GM12878 (cell line): ENCODE results near the gene FAM222B. TPM values are rescaled to one million over a fixed set of nuclear protein-coding genes. Genes with fewer than 3 reads are reported as not detected.

Source experiments
- ATAC-seq: fragments of 200-7000 bp; cut with Tn5 transposase; 3 replicates; pipeline ENCODE4 v1.9.1; 2020; ENCODE audit warnings: mild to moderate bottlenecking, moderate library complexity
- BruUV-seq: library from RNA; stranded (reverse); fragments of 400-500 nt; replicated peaks from 2 replicates; lab custom pipeline; 2021; lab: Mats Ljungman, UMichigan
- CTCF ChIA-PET: fragments of 300-600 bp; sonication (Branson Sonifier 250); formaldehyde crosslinking; extraction: SDS; loops from one replicate; lab custom pipeline; 2021; ENCODE audit warnings: inconsistent platforms; lab: Yijun Ruan, JAX
- POLR2A ChIA-PET: fragments of 350-600 bp; formaldehyde crosslinking; extraction: SDS; loops from one replicate; lab custom pipeline; 2021; ENCODE audit warnings: inconsistent platforms; lab: Charles Lee
- RAD21 ChIA-PET: fragments of 300-600 bp; sonication (Branson Sonifier 250); formaldehyde crosslinking; loops from one replicate; lab custom pipeline; 2023; ENCODE audit warnings: antibody characterized with exemption; ENCODE audit not compliant: unreplicated experiment; lab: Charles Lee
- SMC1A ChIA-PET: fragments of 300-600 bp; sonication (Branson Sonifier 250); formaldehyde crosslinking; loops from one replicate; lab custom pipeline; 2023; ENCODE audit not compliant: unreplicated experiment, uncharacterized antibody; lab: Charles Lee
- DNase-seq: peaks from one replicate; pipeline ENCODE4 v3.0.0-alpha.2; 2011; ENCODE audit warnings: low read depth, low spot score
- FAIRE-seq: peaks from 3 replicates; lab custom pipeline; 2011; peaks lifted over from hg19 to GRCh38; lab: Jason Lieb, UNC
- H2AFZ ChIP-seq: 2 replicates; pipeline ENCODE4 v1.6.0; 2011; ENCODE audit warnings: low read depth, low read length, control low read depth; ENCODE audit not compliant: control insufficient read depth
- H3K27ac ChIP-seq: 2 replicates; pipeline ENCODE4 v1.5.1; 2011; ENCODE audit warnings: control low read depth; ENCODE audit not compliant: control insufficient read depth, insufficient read depth
- H3K27me3 ChIP-seq, 2 experiments: replicated peaks in 1 of 2; 2 replicates each; pipeline versions ENCODE4 v1.6.0 to v1.6.1; 2011; ENCODE audit warnings: low read length in 1 of 2; ENCODE audit not compliant: control insufficient read depth in 2 of 2, insufficient read depth in 2 of 2
- H3K36me3 ChIP-seq, 2 experiments: 2 replicates each; pipeline ENCODE4 v1.5.1; 2011; ENCODE audit warnings: low read length in 1 of 2; ENCODE audit not compliant: control insufficient read depth in 2 of 2, insufficient read depth in 2 of 2
- H3K4me1 ChIP-seq: 2 replicates; pipeline ENCODE4 v1.6.1; 2011; ENCODE audit warnings: mild to moderate bottlenecking, low read length, moderate library complexity, mixed read lengths; ENCODE audit not compliant: control insufficient read depth, insufficient read depth
- H3K4me2 ChIP-seq: 2 replicates; pipeline ENCODE4 v1.6.0; 2011; ENCODE audit warnings: control low read depth; ENCODE audit not compliant: control insufficient read depth, insufficient read depth
- H3K4me3 ChIP-seq: fragments of 200-600 bp; sonication (generic); 2 replicates; pipeline ENCODE4 v1.5.1; 2016
- H3K79me2 ChIP-seq: 2 replicates; pipeline ENCODE4 v1.6.0; 2011; ENCODE audit warnings: low read length; ENCODE audit not compliant: control insufficient read depth, insufficient read depth
- H3K9ac ChIP-seq: 2 replicates; pipeline ENCODE4 v1.8.0; 2011; ENCODE audit warnings: low read length, control low read depth, mixed read lengths; ENCODE audit not compliant: control insufficient read depth, insufficient read depth
- H3K9me3 ChIP-seq: replicated peaks from 3 replicates; pipeline ENCODE4 v1.5.1; 2011; ENCODE audit warnings: mild to moderate bottlenecking, low read length; ENCODE audit not compliant: control insufficient read depth, insufficient read depth
- H4K20me1 ChIP-seq: 2 replicates; pipeline ENCODE4 v1.6.0; 2011; ENCODE audit not compliant: control insufficient read depth, insufficient read depth
- CEBPB ChIP-seq, 2 experiments: fragments of 150-350 bp in 1 of 2; IDR thresholded peaks; 2 replicates each; pipeline ENCODE4 v1.6.1; 2012 to 2014; ENCODE audit warnings: low read depth in 2 of 2, low read length in 2 of 2, borderline replicate concordance in 1 of 2, inconsistent platforms in 1 of 2
- CHD4 ChIP-seq: fragments of 200-600 bp; sonication (generic); IDR thresholded peaks from 2 replicates; pipeline ENCODE4 v1.6.1; 2016; ENCODE audit warnings: mild to moderate bottlenecking
- IKZF2 ChIP-seq, 2 experiments: fragments of 450-650 bp; IDR thresholded peaks; 2 replicates each; pipeline ENCODE4 v1.6.1; 2017; ENCODE audit warnings: mild to moderate bottlenecking in 2 of 2, moderate library complexity in 2 of 2
- MEF2A ChIP-seq: IDR thresholded peaks from 2 replicates; pipeline ENCODE4 v1.6.1; 2011; ENCODE audit warnings: low read depth, mild to moderate bottlenecking, low read length, moderate library complexity; ENCODE audit not compliant: insufficient read depth
- SREBF1 ChIP-seq: IDR thresholded peaks from 2 replicates; pipeline ENCODE4 v1.6.1; 2012; ENCODE audit warnings: mild to moderate bottlenecking, low read length
- WGBS: methylation state at CpG from one replicate; pipeline ENCODE4 v1.1.6; 2016; ENCODE audit warnings: low lambda C conversion rate; ENCODE audit not compliant: insufficient replicate concordance, insufficient coverage; ENCODE audit errors: missing lambda C conversion rate; 5-methylcytosine and 5-hydroxymethylcytosine counted together
- in situ Hi-C: fragments of 300-500 bp; cut with MboI; formaldehyde crosslinking; loops from 9 replicates; pipeline ENCODE4 v1.14.3; 2018; ENCODE audit warnings: mixed read lengths
- intact Hi-C: fragments of 100-400 bp; cut with micrococcal nuclease; formaldehyde crosslinking; loops from one replicate; pipeline ENCODE4 v1.14.2; 2022; ENCODE audit not compliant: unreplicated experiment
- polyA plus RNA-seq, 11 experiments: library from polyadenylated mRNA; depleted of rRNA in 4 of 11; unstranded in 6 of 11; stranded (reverse) in 5 of 11; fragments of >200 nt; fragmentation: Nextera tagmentation in 4 of 11; fragmentation: Illumina TruSeq in 1 of 11; extraction: Ambion mirVana in 4 of 11; extraction: Trizol in 1 of 11; gene quantifications; 1 replicate in 1 of 11; 2 replicates in 10 of 11; pipeline versions ENCODE4 v1.2.1 to v1.2.3, GENCODE V29; 2011 to 2016; ENCODE audit warnings: inconsistent platforms in 2 of 11, missing spikeins in 2 of 11, low read depth in 1 of 11
- total RNA-seq, 4 experiments: library from RNA; depleted of rRNA in 3 of 4; stranded (reverse); fragments of >200 nt in 3 of 4; fragmentation: Illumina TruSeq in 1 of 4; extraction: Trizol in 1 of 4; gene quantifications; 2 replicates each; pipeline versions ENCODE4 v1.2.1 to v1.2.3, GENCODE V29; 2013 to 2021
- TF ChIP-seq, protein P1 (sequence below): fragments of 450-650 bp; IDR thresholded peaks from 2 replicates; pipeline ENCODE4 v1.6.1; 2018; ENCODE audit warnings: mild to moderate bottlenecking, low read depth, moderate library complexity; ENCODE audit not compliant: partially characterized antibody
- TF ChIP-seq, protein P2 (sequence below): IDR thresholded peaks from 2 replicates; pipeline ENCODE4 v1.6.1; 2011; ENCODE audit warnings: mild to moderate bottlenecking, low read depth, low read length, moderate library complexity; ENCODE audit not compliant: insufficient replicate concordance
- TF ChIP-seq, protein P3 (sequence below): IDR thresholded peaks from 2 replicates; pipeline ENCODE4 v1.6.1; 2011; ENCODE audit warnings: low read depth, low read length, improper control_type of control experiment, borderline replicate concordance
- TF ChIP-seq, protein P4 (sequence below): fragments of 450-650 bp; IDR thresholded peaks from 2 replicates; pipeline ENCODE4 v1.6.1; 2017; ENCODE audit warnings: mild to moderate bottlenecking, moderate library complexity
- TF ChIP-seq, protein P5 (sequence below): fragments of 450-650 bp; IDR thresholded peaks from 2 replicates; pipeline ENCODE4 v1.6.1; 2016; ENCODE audit warnings: mild to moderate bottlenecking

Gene FAM222B
- total and polyA plus RNA-seq, 10 of the 15 experiments (the other 5 are each of a cell fraction or from before 2014, with no cell fraction given) = 2.8 to 18.3 (median 6.4) TPM

DNA sequence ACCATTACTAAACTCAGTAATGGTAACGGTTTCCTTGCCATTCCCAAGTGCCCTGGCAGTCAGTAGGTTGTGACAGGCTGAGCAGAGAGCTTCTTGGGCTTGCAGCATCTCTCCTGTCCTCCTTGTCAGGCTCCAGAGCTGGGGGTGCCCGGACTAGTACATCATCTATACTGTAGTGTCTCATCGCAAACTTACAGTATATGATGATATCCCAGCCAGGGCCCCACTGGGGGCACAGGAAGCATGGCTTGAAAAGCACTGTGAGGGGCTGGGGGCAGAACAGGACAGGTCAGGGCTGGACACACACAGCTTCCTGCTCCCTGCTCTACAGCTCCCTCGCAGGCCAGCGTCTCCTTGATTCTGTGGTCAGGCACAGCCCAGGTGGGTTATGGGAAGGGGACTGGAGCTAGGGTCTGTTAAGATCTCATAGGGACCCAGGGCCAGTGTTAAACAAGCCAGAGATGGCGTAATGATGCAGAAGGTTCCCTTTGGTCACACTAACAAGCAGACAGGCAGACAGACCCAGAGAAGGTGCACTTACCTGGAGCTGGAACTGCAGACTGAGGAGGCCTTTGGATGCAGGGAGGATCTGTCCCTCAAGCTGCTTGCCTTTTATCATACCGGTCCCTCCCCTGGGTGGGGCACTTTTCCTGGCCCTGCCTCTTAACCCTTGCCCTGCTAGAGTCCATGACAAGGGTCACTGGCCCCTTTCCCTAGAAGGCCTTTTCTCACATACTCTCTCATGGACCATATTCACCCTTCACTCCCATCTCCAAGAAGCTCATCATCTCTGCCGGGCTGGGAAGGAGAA lies 19.0 kb upstream of the FAM222B start:
- ATAC-seq (no peak), FAIRE-seq (no peak), DNase-seq (no peak)
- Histone ChIP-seq H3K4me2 (no peak overlapping the region), H3K79me2 (no peaks in the 10 kb centered on the region), H2AFZ (no peak overlapping the region), H3K27ac (no peak overlapping the region), H3K27me3 (no peaks in the 10 kb centered on the region), H3K9ac (no peak overlapping the region), H3K9me3 (no peaks in the 10 kb centered on the region), H3K36me3 (peaks cover 10 to 16% of the 10 kb centered on the region in 2 experiments; a peak in 3 of 4 replicates), H3K4me3 (no peak overlapping the region), H4K20me1 (no peaks in the 10 kb centered on the region), H3K4me1 (peaks cover 14% of the 10 kb centered on the region)
- RAD21 ChIA-PET = interaction anchor here (0.6 to 1.1 kb wide), 2 partner anchors 31 to 107 kb away, joined by 4 read pairs; no protein-coding TSS in a partner anchor
- intact Hi-C loops = no loop called here
- in situ Hi-C loops = no loop called here
- POLR2A ChIA-PET = interaction anchor here (0.5 to 1.2 kb wide), 3 partner anchors 37 to 53 kb away, joined by 5 to 7 read pairs (median 6); no protein-coding TSS in a partner anchor
- CTCF ChIA-PET = interaction anchor here (0.7 to 0.8 kb wide), 2 partner anchors 34 to 39 kb away, joined by 3 read pairs; no protein-coding TSS in a partner anchor
- SMC1A ChIA-PET = interaction anchor here (0.7 to 1.7 kb wide), 3 partner anchors 10 to 98 kb away, joined by 3 to 5 read pairs (median 4); no protein-coding TSS in a partner anchor
- 77% methylated on average over 8 of the region's 8 CpGs for WGBS
- BruUV-seq = no TSS peak
- no peak for TF ChIP-seq SREBF1
- TF ChIP-seq, protein P1, sequence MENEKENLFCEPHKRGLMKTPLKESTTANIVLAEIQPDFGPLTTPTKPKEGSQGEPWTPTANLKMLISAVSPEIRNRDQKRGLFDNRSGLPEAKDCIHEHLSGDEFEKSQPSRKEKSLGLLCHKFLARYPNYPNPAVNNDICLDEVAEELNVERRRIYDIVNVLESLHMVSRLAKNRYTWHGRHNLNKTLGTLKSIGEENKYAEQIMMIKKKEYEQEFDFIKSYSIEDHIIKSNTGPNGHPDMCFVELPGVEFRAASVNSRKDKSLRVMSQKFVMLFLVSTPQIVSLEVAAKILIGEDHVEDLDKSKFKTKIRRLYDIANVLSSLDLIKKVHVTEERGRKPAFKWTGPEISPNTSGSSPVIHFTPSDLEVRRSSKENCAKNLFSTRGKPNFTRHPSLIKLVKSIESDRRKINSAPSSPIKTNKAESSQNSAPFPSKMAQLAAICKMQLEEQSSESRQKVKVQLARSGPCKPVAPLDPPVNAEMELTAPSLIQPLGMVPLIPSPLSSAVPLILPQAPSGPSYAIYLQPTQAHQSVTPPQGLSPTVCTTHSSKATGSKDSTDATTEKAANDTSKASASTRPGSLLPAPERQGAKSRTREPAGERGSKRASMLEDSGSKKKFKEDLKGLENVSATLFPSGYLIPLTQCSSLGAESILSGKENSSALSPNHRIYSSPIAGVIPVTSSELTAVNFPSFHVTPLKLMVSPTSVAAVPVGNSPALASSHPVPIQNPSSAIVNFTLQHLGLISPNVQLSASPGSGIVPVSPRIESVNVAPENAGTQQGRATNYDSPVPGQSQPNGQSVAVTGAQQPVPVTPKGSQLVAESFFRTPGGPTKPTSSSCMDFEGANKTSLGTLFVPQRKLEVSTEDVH = no peak
- TF ChIP-seq, protein P2, sequence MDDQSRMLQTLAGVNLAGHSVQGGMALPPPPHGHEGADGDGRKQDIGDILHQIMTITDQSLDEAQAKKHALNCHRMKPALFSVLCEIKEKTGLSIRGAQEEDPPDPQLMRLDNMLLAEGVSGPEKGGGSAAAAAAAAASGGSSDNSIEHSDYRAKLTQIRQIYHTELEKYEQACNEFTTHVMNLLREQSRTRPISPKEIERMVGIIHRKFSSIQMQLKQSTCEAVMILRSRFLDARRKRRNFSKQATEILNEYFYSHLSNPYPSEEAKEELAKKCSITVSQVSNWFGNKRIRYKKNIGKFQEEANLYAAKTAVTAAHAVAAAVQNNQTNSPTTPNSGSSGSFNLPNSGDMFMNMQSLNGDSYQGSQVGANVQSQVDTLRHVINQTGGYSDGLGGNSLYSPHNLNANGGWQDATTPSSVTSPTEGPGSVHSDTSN = no peak
- TF ChIP-seq CHD4 = no peak
- no peak for TF ChIP-seq IKZF2 (IDR thresholded peaks at IDR 0.05)
- TF ChIP-seq, protein P3, sequence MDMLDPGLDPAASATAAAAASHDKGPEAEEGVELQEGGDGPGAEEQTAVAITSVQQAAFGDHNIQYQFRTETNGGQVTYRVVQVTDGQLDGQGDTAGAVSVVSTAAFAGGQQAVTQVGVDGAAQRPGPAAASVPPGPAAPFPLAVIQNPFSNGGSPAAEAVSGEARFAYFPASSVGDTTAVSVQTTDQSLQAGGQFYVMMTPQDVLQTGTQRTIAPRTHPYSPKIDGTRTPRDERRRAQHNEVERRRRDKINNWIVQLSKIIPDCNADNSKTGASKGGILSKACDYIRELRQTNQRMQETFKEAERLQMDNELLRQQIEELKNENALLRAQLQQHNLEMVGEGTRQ = no peak
- no peak for TF ChIP-seq CEBPB (IDR thresholded peaks at IDR 0.05; ENCODE audit: borderline replicate concordance in 1 of 2, low read depth in 2 of 2, low read length in 2 of 2)
- TF ChIP-seq MEF2A = no peak
- TF ChIP-seq, protein P4, sequence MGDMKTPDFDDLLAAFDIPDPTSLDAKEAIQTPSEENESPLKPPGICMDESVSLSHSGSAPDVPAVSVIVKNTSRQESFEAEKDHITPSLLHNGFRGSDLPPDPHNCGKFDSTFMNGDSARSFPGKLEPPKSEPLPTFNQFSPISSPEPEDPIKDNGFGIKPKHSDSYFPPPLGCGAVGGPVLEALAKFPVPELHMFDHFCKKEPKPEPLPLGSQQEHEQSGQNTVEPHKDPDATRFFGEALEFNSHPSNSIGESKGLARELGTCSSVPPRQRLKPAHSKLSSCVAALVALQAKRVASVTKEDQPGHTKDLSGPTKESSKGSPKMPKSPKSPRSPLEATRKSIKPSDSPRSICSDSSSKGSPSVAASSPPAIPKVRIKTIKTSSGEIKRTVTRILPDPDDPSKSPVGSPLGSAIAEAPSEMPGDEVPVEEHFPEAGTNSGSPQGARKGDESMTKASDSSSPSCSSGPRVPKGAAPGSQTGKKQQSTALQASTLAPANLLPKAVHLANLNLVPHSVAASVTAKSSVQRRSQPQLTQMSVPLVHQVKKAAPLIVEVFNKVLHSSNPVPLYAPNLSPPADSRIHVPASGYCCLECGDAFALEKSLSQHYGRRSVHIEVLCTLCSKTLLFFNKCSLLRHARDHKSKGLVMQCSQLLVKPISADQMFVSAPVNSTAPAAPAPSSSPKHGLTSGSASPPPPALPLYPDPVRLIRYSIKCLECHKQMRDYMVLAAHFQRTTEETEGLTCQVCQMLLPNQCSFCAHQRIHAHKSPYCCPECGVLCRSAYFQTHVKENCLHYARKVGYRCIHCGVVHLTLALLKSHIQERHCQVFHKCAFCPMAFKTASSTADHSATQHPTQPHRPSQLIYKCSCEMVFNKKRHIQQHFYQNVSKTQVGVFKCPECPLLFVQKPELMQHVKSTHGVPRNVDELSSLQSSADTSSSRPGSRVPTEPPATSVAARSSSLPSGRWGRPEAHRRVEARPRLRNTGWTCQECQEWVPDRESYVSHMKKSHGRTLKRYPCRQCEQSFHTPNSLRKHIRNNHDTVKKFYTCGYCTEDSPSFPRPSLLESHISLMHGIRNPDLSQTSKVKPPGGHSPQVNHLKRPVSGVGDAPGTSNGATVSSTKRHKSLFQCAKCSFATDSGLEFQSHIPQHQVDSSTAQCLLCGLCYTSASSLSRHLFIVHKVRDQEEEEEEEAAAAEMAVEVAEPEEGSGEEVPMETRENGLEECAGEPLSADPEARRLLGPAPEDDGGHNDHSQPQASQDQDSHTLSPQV = no peak
- TF ChIP-seq, protein P5, sequence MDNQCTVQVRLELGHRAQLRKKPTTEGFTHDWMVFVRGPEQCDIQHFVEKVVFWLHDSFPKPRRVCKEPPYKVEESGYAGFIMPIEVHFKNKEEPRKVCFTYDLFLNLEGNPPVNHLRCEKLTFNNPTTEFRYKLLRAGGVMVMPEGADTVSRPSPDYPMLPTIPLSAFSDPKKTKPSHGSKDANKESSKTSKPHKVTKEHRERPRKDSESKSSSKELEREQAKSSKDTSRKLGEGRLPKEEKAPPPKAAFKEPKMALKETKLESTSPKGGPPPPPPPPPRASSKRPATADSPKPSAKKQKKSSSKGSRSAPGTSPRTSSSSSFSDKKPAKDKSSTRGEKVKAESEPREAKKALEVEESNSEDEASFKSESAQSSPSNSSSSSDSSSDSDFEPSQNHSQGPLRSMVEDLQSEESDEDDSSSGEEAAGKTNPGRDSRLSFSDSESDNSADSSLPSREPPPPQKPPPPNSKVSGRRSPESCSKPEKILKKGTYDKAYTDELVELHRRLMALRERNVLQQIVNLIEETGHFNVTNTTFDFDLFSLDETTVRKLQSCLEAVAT = no peak
